Spleen (tissue), 7 donors: ENCODE results near the gene LITAF.

ENCODE experiments used
- POLR2AphosphoS5 ChIP-seq, 3 donors: sonication (generic); formaldehyde crosslinking; IDR thresholded peaks; one replicate each; pipeline ENCODE4 v1.5.1; 2017; ENCODE audit warnings: antibody characterized with exemption in 3 of 3
- TF ChIP-seq, protein P1 (sequence below), 11 experiments: fragments of 200-600 bp in 7 of 11; fragments of 450-650 bp in 4 of 11; sonication (generic) in 4 of 11; IDR thresholded peaks in 8 of 11; conservative IDR thresholded peaks in 3 of 11; 1 replicate in 7 of 11; 2 replicates in 4 of 11; pipeline versions ENCODE4 v1.4.0 to v1.8.0; 2016 to 2021; ENCODE audit warnings: antibody characterized with exemption in 11 of 11, inconsistent platforms in 4 of 11, mild to moderate bottlenecking in 1 of 11
- donor health status: DM: no; HTN: no; CAD: no; lungs with moderate emphysema.
- donor health status: DM: no; HTN: no; CAD: no.
- donor health status: DM: no; HTN: no; CAD: no.

DNA sequence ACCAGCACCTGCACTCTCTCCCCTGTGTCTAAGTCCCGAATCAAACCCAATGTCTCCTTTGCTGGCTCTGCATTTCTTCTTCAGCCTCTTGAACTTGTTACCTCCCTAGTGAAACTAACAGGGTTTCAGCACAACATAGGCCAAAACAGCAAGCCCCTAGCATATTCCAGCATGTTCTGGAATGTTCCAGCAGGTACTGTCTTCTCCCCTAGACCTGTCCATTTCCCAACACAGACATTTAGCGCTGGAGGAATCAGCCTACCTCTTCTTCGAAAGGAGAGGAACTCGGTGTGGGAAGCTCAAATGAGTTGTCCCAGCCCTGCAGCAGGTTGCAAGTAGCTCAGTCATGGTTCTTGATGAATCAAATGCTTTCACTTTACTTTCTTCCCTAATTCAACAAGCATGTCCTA is 47.1 kb downstream of the LITAF start:
- TF ChIP-seq, protein P1, sequence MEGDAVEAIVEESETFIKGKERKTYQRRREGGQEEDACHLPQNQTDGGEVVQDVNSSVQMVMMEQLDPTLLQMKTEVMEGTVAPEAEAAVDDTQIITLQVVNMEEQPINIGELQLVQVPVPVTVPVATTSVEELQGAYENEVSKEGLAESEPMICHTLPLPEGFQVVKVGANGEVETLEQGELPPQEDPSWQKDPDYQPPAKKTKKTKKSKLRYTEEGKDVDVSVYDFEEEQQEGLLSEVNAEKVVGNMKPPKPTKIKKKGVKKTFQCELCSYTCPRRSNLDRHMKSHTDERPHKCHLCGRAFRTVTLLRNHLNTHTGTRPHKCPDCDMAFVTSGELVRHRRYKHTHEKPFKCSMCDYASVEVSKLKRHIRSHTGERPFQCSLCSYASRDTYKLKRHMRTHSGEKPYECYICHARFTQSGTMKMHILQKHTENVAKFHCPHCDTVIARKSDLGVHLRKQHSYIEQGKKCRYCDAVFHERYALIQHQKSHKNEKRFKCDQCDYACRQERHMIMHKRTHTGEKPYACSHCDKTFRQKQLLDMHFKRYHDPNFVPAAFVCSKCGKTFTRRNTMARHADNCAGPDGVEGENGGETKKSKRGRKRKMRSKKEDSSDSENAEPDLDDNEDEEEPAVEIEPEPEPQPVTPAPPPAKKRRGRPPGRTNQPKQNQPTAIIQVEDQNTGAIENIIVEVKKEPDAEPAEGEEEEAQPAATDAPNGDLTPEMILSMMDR (IDR thresholded peaks at IDR 0.05 in 8 of 11, conservative IDR thresholded peaks at IDR 0.05 in 3 of 11), result no peak
- no peak for TF ChIP-seq POLR2AphosphoS5 (IDR thresholded peaks at IDR 0.05)
